RWPE2 (cell line): Measurements from ENCODE around the gene FZD8.

ENCODE experiments used
- ATAC-seq: fragments of 200-7000 bp; cut with Tn5 transposase; 3 replicates; pipeline ENCODE4 v1.9.1; 2021; ENCODE audit warnings: low read depth
- DNase-seq: peaks from one replicate; pipeline ENCODE4 v3.0.0-alpha.2; 2020; ENCODE audit warnings: low spot score
- H3K27ac ChIP-seq: fragments of 450-650 bp; 2 replicates; pipeline ENCODE4 v1.5.1; 2017; ENCODE audit warnings: mild to moderate bottlenecking; ENCODE audit not compliant: poor library complexity, severe bottlenecking
- H3K27me3 ChIP-seq: fragments of 250-450 bp; sonication (Bioruptor Pico); 2 replicates; pipeline ENCODE4 v1.5.1; 2021; ENCODE audit warnings: mild to moderate bottlenecking, moderate library complexity; ENCODE audit not compliant: insufficient read depth, poor library complexity, severe bottlenecking
- H3K36me3 ChIP-seq: fragments of 250-450 bp; sonication (Bioruptor Pico); 2 replicates; pipeline ENCODE4 v1.5.1; 2020; ENCODE audit warnings: low read depth, mild to moderate bottlenecking, moderate library complexity
- H3K4me1 ChIP-seq: fragments of 250-450 bp; sonication (Bioruptor Pico); 2 replicates; pipeline ENCODE4 v1.5.1; 2021; ENCODE audit warnings: mild to moderate bottlenecking, moderate library complexity; ENCODE audit not compliant: insufficient read depth, poor library complexity, severe bottlenecking
- H3K4me3 ChIP-seq: fragments of 250-450 bp; sonication (Bioruptor Pico); 2 replicates; pipeline ENCODE4 v1.5.1; 2021; ENCODE audit warnings: mild to moderate bottlenecking, moderate library complexity; ENCODE audit not compliant: severe bottlenecking
- H3K9me3 ChIP-seq: fragments of 250-450 bp; sonication (Bioruptor Pico); 2 replicates; pipeline ENCODE4 v1.5.1; 2021; ENCODE audit warnings: mild to moderate bottlenecking, moderate library complexity; ENCODE audit not compliant: severe bottlenecking
- CTCF ChIP-seq: fragments of 450-650 bp; IDR thresholded peaks from one replicate; pipeline ENCODE4 v1.5.1; 2017; ENCODE audit warnings: mild to moderate bottlenecking, moderate library complexity; ENCODE audit not compliant: poor library complexity, severe bottlenecking

FZD8 gene

GRCh38 chr10:35650894-35651293 lies 8.8 kb upstream of the FZD8 start:
- H3K4me1 ChIP-seq, result no peaks in the 10 kb centered on the region
- no peak for TF ChIP-seq CTCF
- ATAC-seq (no peak), DNase-seq (no peak)
- no peak overlapping the region for H3K27ac ChIP-seq
- no peaks in the 10 kb centered on the region for H3K36me3 ChIP-seq
- H3K4me3 ChIP-seq, result no peak overlapping the region
- no peaks in the 10 kb centered on the region for H3K27me3 ChIP-seq
- no peaks in the 10 kb centered on the region for H3K9me3 ChIP-seq

GRCh38 chr10:35644050-35644950 lies 2.2 kb upstream of the FZD8 start:
- DNase-seq (no peak), ATAC-seq (no peak)
- Histone ChIP-seq H3K27ac (no peak overlapping the region), H3K9me3 (no peaks in the 10 kb centered on the region), H3K4me3 (peak overlapping the region; percentile 86), H3K4me1 (no peaks in the 10 kb centered on the region), H3K36me3 (no peaks in the 10 kb centered on the region), H3K27me3 (no peaks in the 10 kb centered on the region)
- TF ChIP-seq CTCF, result no peak

- peaks cover 4% of the 10 kb centered on the region for H3K4me1 ChIP-seq
- no peak for TF ChIP-seq CTCF
- DNase-seq, result no peak
- H3K36me3 ChIP-seq, result no peaks in the 10 kb centered on the region
- H3K27ac ChIP-seq, result no peak overlapping the region
- H3K27me3 ChIP-seq, result no peaks in the 10 kb centered on the region
- H3K4me3 ChIP-seq, result peak overlapping the region; percentile 86
- H3K9me3 ChIP-seq, result no peaks in the 10 kb centered on the region
- no peak for ATAC-seq
Measured at GRCh38 chr10:35643151-35644049, 1.3 kb upstream of the FZD8 start.

GRCh38 chr10:35642793-35643114 lies 658 bp upstream of the FZD8 start:
- no peak; the same call in 2 of the 3 replicates for ATAC-seq
- no peaks in the 10 kb centered on the region for H3K9me3 ChIP-seq
- no peak overlapping the region for H3K27ac ChIP-seq
- H3K4me1 ChIP-seq, result peaks cover 4% of the 10 kb centered on the region
- no peaks in the 10 kb centered on the region for H3K36me3 ChIP-seq
- no peak for DNase-seq
- peak overlapping the region; percentile 86 for H3K4me3 ChIP-seq
- no peaks in the 10 kb centered on the region for H3K27me3 ChIP-seq
- TF ChIP-seq CTCF, result no peak
